ENCODE data around the gene AKAP11.

The AKAP11 gene

GRCh38 chr13:42363941-42364612 lies 92.1 kb downstream of the AKAP11 start:
- Mint-ChIP-seq H3K36me3 (ENCODE audit: low read depth) (no peaks in the 10 kb centered on the region), H3K4me3 (no peak overlapping the region), H3K27ac (no peak overlapping the region), H3K9me3 (no peaks in the 10 kb centered on the region), H3K27me3 (ENCODE audit: low read depth, poor library complexity) (no peaks in the 10 kb centered on the region), H3K4me1 (peaks cover 9% of the 10 kb centered on the region)
- no peak for DNase-seq
- TF ChIP-seq CTCF (IDR thresholded peaks at IDR 0.05): no peak

- no peaks in the 10 kb centered on the region for H3K9me3 Mint-ChIP-seq
- TF ChIP-seq CTCF (IDR thresholded peaks at IDR 0.05): no peak
- H3K4me1 Mint-ChIP-seq: peaks cover 9% of the 10 kb centered on the region
- no peak overlapping the region for H3K27ac Mint-ChIP-seq
- H3K36me3 Mint-ChIP-seq (ENCODE audit: low read depth): no peaks in the 10 kb centered on the region
- H3K4me3 Mint-ChIP-seq: no peak overlapping the region
- no peak for DNase-seq
- no peaks in the 10 kb centered on the region for H3K27me3 Mint-ChIP-seq (ENCODE audit: low read depth, poor library complexity)
These were observed 92.7 kb downstream of the AKAP11 start for GRCh38 chr13:42364613-42365000.

- Mint-ChIP-seq H3K4me3 (no peak overlapping the region), H3K27me3 (ENCODE audit: low read depth, poor library complexity) (no peaks in the 10 kb centered on the region), H3K36me3 (ENCODE audit: low read depth) (no peaks in the 10 kb centered on the region), H3K4me1 (peaks cover 4% of the 10 kb centered on the region), H3K27ac (no peak overlapping the region), H3K9me3 (no peaks in the 10 kb centered on the region)
- no peak for TF ChIP-seq CTCF (IDR thresholded peaks at IDR 0.05)
- DNase-seq: no peak
These were observed 95.9 kb downstream of the AKAP11 start for GRCh38 chr13:42367831-42368230.

GRCh38 chr13:42369071-42369797 lies 97.3 kb downstream of the AKAP11 start:
- no peaks in the 10 kb centered on the region for H3K36me3 Mint-ChIP-seq (ENCODE audit: low read depth)
- no peak overlapping the region for H3K4me3 Mint-ChIP-seq
- TF ChIP-seq CTCF (IDR thresholded peaks at IDR 0.05): no peak
- no peak for DNase-seq
- H3K27me3 Mint-ChIP-seq (ENCODE audit: low read depth, poor library complexity): no peaks in the 10 kb centered on the region
- H3K4me1 Mint-ChIP-seq: peaks cover 4% of the 10 kb centered on the region
- no peak overlapping the region for H3K27ac Mint-ChIP-seq
- no peaks in the 10 kb centered on the region for H3K9me3 Mint-ChIP-seq

- Mint-ChIP-seq H3K27ac (no peak overlapping the region), H3K4me3 (no peak overlapping the region), H3K9me3 (no peaks in the 10 kb centered on the region), H3K36me3 (ENCODE audit: low read depth) (no peaks in the 10 kb centered on the region), H3K27me3 (ENCODE audit: low read depth, poor library complexity) (no peaks in the 10 kb centered on the region), H3K4me1 (no peaks in the 10 kb centered on the region)
- DNase-seq: no peak
- no peak for TF ChIP-seq CTCF (IDR thresholded peaks at IDR 0.05)
These were observed 98.3 kb downstream of the AKAP11 start for GRCh38 chr13:42370229-42370628.

All from nephron progenitor cell (in vitro differentiated cells).